Thymus (tissue), 11 donors: Measurements from ENCODE around the gene ASTN2. TPM values are rescaled to one million over a fixed set of nuclear protein-coding genes. Genes with fewer than 3 reads are reported as not detected.

Experiments
- DNase-seq, 9 donors: peaks; one replicate each; pipeline ENCODE4 v3.0.0-alpha.2; 2013; ENCODE audit warnings: low spot score in 9 of 9, low read depth in 6 of 9, missing footprints in 1 of 9
- H3K27ac ChIP-seq, 2 donors: one replicate each; pipeline ENCODE4 v1.5.1; 2013; ENCODE audit warnings: control low read depth in 1 of 2, low read depth in 1 of 2, low read length in 1 of 2, mild to moderate bottlenecking in 1 of 2, moderate library complexity in 1 of 2
- H3K27me3 ChIP-seq, 2 donors: one replicate each; pipeline ENCODE4 v1.5.1; 2013; ENCODE audit warnings: low read length in 1 of 2; ENCODE audit not compliant: control insufficient read depth in 2 of 2, insufficient read depth in 1 of 2
- H3K36me3 ChIP-seq, 2 donors: one replicate each; pipeline ENCODE4 v1.5.1; 2013; ENCODE audit warnings: low read length in 1 of 2, mild to moderate bottlenecking in 1 of 2, moderate library complexity in 1 of 2; ENCODE audit not compliant: control insufficient read depth in 2 of 2, insufficient read depth in 2 of 2
- H3K4me1 ChIP-seq, 2 donors: one replicate each; pipeline ENCODE4 v1.5.1; 2013; ENCODE audit warnings: low read length in 2 of 2; ENCODE audit not compliant: control insufficient read depth in 2 of 2, insufficient read depth in 2 of 2
- H3K4me3 ChIP-seq, 2 donors: one replicate each; pipeline ENCODE4 v1.5.1; 2013; ENCODE audit warnings: low read length in 2 of 2, control low read depth in 1 of 2, mild to moderate bottlenecking in 1 of 2
- H3K9me3 ChIP-seq, 2 donors: one replicate each; pipeline ENCODE4 v1.5.1; 2013; ENCODE audit warnings: low read length in 1 of 2, mild to moderate bottlenecking in 1 of 2; ENCODE audit not compliant: control insufficient read depth in 2 of 2, insufficient read depth in 1 of 2
- WGBS: extraction: QIAGEN DNeasy Blood & Tissue Kit; methylation state at CpG from one replicate; pipeline ENCODE4 v1.1.7; 2013; 5-methylcytosine and 5-hydroxymethylcytosine counted together
- polyA plus RNA-seq: library from polyadenylated mRNA; stranded (reverse); fragments of 200-250 nt; gene quantifications from one replicate; pipeline ENCODE4 v1.2.3, GENCODE V29; 2013
- total RNA-seq: library from RNA; stranded (reverse); fragments of 120-200 nt; gene quantifications from one replicate; pipeline ENCODE4 v1.2.4, GENCODE V29; 2013
- donor health status: healthy.

Gene ASTN2
- total and polyA plus RNA-seq, 2 donors: 5.8 to 5.9 TPM

- whole genome bisulfite sequencing: 84% methylated on average over 2 of the region's 2 CpGs
Observed at GRCh38 chr9:117335837-117336433, 78.9 kb downstream of the ASTN2 start.

GRCh38 chr9:117334101-117334500 lies 80.8 kb downstream of the ASTN2 start:
- no peaks in the 10 kb centered on the region for H3K27me3 ChIP-seq
- WGBS: 80% methylated on average over 2 of the region's 2 CpGs
- no peak overlapping the region for H3K4me3 ChIP-seq
- no peaks in the 10 kb centered on the region for H3K36me3 ChIP-seq
- no peak overlapping the region for H3K27ac ChIP-seq
- H3K4me1 ChIP-seq: no peaks in the 10 kb centered on the region
- no peak for DNase-seq
- H3K9me3 ChIP-seq: no peaks in the 10 kb centered on the region

More at GRCh38 chr9:117335837-117336433, 78.9 kb downstream of the ASTN2 start:
- H3K9me3 ChIP-seq: no peaks in the 10 kb centered on the region
- H3K4me3 ChIP-seq: no peak overlapping the region
- no peaks in the 10 kb centered on the region for H3K4me1 ChIP-seq
- DNase-seq: no peak
- H3K27ac ChIP-seq: no peak overlapping the region
- no peaks in the 10 kb centered on the region for H3K27me3 ChIP-seq
- H3K36me3 ChIP-seq: no peaks in the 10 kb centered on the region

DNA sequence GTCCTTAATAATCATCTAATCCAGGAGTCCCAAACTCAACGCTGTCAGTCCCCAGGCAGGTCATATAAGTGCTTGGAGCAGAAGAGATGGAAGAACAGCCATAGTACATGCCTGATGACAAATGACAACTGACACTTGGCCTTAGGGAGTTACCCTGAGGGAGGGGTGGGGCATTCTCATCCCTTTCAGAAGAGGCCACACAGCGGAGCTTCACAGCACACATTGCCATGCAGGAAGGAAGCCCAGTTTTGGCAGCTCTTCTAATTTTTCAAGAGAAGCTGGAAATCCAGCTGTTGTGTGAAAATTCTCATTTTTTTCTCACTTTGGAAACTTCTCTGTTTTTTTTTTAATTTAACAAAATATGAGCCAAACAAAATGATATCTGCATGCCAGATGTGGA lies 89.0 kb downstream of the ASTN2 start:
- Histone ChIP-seq H3K4me3 (no peak overlapping the region), H3K27me3 (no peaks in the 10 kb centered on the region), H3K4me1 (no peaks in the 10 kb centered on the region), H3K36me3 (no peaks in the 10 kb centered on the region), H3K9me3 (no peaks in the 10 kb centered on the region), H3K27ac (no peak overlapping the region)
- DNase-seq: no peak
- WGBS: 64% methylated on average over 2 of the region's 2 CpGs

DNA sequence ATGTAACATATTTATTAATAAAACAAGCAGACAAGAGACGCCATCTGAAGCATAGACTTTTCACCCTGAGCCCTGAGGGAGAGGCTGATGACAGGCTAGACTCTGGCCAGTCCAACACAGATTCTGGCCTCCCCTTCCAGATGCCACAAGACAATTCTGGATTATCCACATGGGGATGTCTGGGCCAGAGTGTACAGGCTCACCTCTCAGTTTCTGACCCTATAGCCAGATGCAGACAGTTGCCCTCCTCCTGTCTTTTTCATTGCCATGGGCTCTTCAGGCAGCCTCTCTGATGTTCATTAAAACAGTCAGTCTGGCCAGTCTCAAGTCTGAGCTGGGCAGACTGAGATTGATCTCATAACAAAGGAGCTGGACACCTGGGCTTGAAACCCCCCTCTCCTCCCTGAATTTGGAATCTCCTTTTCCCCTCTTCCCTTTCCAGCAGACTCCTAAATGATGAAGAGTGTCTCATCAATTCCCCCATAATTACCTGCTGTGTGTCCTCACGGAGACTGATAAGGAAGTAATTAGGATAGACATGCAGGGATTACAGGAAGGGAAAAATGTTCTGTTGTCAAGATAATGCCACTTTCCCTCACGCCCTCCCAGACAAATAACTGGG lies 89.6 kb downstream of the ASTN2 start:
- no peaks in the 10 kb centered on the region for H3K4me1 ChIP-seq
- H3K27ac ChIP-seq: no peak overlapping the region
- H3K9me3 ChIP-seq: no peaks in the 10 kb centered on the region
- no peak for DNase-seq
- no peaks in the 10 kb centered on the region for H3K36me3 ChIP-seq
- H3K4me3 ChIP-seq: no peak overlapping the region
- no peaks in the 10 kb centered on the region for H3K27me3 ChIP-seq
- 49% methylated on average over 3 of the region's 3 CpGs for WGBS

- no peaks in the 10 kb centered on the region for H3K27me3 ChIP-seq
- H3K27ac ChIP-seq: no peak overlapping the region
- no peaks in the 10 kb centered on the region for H3K36me3 ChIP-seq
- H3K9me3 ChIP-seq: no peaks in the 10 kb centered on the region
- no peaks in the 10 kb centered on the region for H3K4me1 ChIP-seq
- no peak overlapping the region for H3K4me3 ChIP-seq
- 41% methylated on average over 3 of the region's 3 CpGs for WGBS
- DNase-seq: no peak
Observed at GRCh38 chr9:117323390-117323789, 91.5 kb downstream of the ASTN2 start.

DNA sequence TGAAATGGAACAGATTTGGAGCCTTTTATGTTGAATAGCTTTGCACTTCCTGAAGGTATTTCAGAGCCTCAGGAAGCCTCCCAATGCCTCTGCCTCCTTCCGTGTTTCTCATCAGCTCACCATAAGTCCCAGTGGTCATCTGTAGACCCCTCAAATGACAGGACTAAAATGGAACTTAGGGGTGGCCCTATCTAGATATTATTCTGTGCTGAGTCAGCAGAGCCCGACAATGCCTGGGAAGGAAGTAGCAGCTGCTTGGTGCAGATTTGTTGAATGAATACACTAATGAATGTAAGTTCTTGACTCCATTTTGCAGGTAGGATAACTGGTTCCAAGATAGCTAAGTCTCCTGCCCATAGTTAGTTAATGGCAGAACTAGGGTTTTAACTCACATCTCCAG lies 97.7 kb downstream of the ASTN2 start:
- no peaks in the 10 kb centered on the region for H3K9me3 ChIP-seq
- 47% methylated on average over 2 of the region's 2 CpGs for WGBS
- H3K27me3 ChIP-seq: no peaks in the 10 kb centered on the region
- no peak overlapping the region for H3K4me3 ChIP-seq
- no peaks in the 10 kb centered on the region for H3K4me1 ChIP-seq
- no peak for DNase-seq
- H3K36me3 ChIP-seq: no peaks in the 10 kb centered on the region
- no peak overlapping the region for H3K27ac ChIP-seq

GRCh38 chr9:117315236-117315635 lies 99.6 kb downstream of the ASTN2 start:
- H3K4me3 ChIP-seq: no peak overlapping the region
- H3K27me3 ChIP-seq: no peaks in the 10 kb centered on the region
- 60% methylated on average over 3 of the region's 3 CpGs for WGBS
- no peaks in the 10 kb centered on the region for H3K9me3 ChIP-seq
- H3K4me1 ChIP-seq: no peaks in the 10 kb centered on the region
- DNase-seq: no peak
- H3K27ac ChIP-seq: no peak overlapping the region
- H3K36me3 ChIP-seq: no peaks in the 10 kb centered on the region

DNA sequence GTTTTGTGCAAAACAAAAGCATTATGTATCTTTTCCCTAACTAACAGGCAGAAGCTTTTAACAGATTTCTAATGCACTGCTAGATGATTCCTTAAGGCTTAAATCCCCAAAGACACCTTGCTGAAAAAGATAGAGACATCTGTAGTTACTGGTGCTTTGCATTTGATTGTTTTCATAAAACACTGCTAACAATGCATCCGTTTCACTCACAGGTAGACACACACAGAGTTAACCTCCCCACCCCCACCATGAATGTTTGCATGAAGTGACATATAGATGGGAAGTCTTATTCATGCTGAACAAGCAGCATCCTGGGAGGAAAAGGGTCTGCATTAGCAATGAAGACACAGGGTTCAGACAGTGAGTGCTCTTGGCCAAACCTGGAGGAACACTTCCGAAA lies 100.9 kb downstream of the ASTN2 start:
- Histone ChIP-seq H3K27me3 (no peaks in the 10 kb centered on the region), H3K36me3 (no peaks in the 10 kb centered on the region), H3K4me1 (no peaks in the 10 kb centered on the region), H3K27ac (no peak overlapping the region), H3K4me3 (no peak overlapping the region), H3K9me3 (no peaks in the 10 kb centered on the region)
- no peak for DNase-seq
- 84% methylated on average over 2 of the region's 2 CpGs for WGBS

DNA sequence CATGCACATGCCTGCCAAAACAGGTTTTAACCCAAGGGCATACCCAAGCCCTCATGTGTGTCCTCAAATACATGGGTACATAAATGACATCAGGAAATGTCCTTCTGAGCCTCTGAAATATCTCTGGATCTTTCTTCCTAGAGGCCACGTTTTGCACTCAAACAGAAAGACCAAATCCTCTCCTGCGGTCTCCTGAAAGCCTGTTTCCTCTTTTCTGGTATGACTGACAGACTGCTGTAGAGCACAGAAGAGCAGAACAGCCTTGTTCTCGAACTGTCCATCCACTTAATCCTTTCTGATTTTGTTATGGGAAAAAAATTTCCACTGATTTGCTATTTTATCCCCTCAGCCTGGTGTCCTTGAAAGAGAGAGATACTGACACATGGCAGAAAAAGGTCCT lies 107.2 kb downstream of the ASTN2 start:
- Histone ChIP-seq H3K27me3 (no peaks in the 10 kb centered on the region), H3K9me3 (no peaks in the 10 kb centered on the region), H3K4me1 (no peaks in the 10 kb centered on the region), H3K4me3 (no peak overlapping the region), H3K36me3 (no peaks in the 10 kb centered on the region), H3K27ac (no peak overlapping the region)
- WGBS: 11% methylated on average over 3 of the region's 3 CpGs
- no peak for DNase-seq
